CD4-positive, alpha-beta T cell treated with Interleukin-17A for 4 hours (primary cell): ENCODE data around the gene GRIK3.
"Not testable (repeated sequence)": the region's sequence is repeated elsewhere in the genome, so short reads cannot be mapped to it uniquely, and the experiment has no call there.

Experiments
- DNase-seq: peaks from one replicate; pipeline ENCODE4 v3.0.0-alpha.2; 2020; ENCODE audit warnings: mixed read lengths

The GRIK3 gene

GRCh38 chr1:36776256-36776655 lies 258.1 kb downstream of the GRIK3 start:
- DNase-seq, result no peak

- no peak for DNase-seq
Observed at GRCh38 chr1:36775716-36776115, 258.6 kb downstream of the GRIK3 start.

DNA sequence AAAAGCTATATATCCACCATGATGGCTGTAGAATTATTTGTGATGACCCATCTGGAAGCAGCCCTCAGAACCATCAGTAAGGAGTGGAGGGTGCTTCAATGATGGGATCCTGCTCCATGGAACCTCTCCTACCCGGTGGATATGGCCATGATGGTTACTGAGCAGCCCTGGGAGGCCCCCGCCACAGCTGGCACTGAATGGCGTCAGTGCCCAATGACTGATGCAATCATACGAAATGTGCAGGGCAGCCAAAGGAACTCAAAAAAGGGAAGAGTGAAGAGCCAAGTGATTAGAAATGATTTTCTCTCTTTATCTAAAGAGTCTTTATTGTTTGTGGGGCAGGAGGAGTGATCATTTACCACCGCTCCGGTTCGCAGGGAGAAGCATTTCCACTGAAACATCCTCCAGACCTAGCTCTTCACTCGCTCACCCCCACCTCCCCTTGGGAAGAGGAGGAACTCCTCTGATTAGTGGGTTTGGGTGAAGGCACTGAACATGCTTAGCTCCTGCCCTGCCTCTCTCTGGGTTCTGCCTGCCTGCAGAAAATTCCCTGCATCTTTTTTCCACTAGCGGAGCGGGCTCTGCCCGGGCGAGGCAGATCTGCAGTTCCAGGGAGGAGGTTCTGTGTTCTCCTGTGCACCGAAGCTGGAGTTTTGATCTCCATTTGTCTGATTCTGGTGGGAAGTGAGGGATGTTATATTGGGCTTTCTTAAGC lies 260.3 kb downstream of the GRIK3 start:
- DNase-seq, result no peak

- DNase-seq, result no peak
Observed at GRCh38 chr1:36772647-36773495, 261.4 kb downstream of the GRIK3 start.

GRCh38 chr1:36771660-36772284 lies 262.5 kb downstream of the GRIK3 start:
- DNase-seq, result no peak

- no peak for DNase-seq
Observed at GRCh38 chr1:36771240-36771639, 263.1 kb downstream of the GRIK3 start.

DNA sequence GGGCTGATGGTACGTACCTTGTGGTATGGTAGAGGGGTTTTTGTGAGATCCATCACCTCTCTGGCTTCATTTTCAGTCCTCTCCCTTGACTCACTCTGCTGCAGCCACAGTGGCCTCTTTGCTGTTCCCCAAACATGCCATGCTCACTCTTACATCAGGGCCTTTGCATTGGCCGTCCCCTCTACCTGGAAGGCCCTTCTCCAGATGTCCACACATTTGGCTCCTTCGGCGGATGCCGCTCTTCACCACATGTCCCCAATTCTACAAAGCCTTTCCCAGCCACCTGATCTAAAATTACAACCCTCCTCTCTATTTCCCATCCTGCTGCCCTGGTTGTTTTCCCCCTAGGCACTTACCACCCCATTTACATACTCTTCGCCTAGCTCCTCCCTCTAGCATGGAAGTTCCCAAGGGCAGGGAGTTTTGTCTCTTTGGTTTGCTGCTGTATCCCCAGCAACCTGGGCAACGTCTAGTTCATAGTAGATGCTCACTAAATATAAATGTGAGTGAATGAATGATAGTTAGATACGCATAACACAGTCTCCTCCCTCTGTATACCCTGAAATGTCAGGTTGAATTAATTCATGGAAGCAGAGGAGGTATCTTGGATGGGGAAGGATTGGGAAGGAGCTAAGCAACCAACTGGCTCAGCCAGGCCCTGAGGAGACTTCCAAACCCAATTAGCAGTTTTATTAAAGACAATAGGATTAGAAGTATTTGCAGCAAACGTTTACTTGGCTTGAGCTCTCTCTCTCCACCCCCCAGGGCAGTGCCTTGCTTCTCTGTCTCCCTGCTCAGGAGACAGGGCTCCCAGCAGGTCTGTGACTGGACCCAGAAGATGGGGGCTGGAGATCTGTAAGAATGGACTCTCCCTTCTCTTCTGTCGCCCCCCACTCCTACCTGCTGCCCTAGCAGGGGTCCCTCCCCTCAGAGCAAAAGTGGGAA lies 264.2 kb downstream of the GRIK3 start:
- DNase-seq, result no peak

DNA sequence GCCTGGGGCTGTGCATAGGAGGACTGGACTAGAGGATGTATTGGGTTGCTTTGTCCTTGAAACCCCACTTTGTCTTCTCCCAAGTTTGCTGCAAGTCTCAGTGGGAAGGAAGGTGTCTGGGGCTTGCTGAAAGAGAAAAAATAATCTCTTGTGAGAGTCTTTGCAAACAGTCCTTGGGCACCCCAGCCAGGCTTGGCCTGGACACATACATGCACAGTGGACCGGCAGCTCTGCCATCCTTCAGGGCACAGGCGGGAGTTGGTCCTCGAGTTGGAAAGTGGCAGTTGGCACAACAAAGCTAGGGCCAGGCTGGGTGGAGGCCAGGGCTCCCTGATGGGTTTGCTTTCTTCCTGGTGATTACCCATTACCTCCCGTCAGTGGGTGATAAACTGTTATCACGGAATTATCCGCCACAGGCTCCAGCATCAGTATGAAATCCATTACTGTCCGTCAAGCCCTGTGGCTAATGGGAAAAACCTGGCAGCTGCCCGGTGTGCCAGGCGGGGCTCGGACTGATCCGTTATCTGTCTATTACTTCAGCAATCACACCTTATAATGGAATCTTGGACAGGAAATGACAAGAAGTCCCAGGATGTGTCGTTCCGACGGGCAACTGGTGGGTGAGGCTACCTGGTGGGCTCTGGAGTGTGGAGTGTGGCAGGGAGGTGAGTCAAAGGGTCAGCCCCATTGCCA lies 265.7 kb downstream of the GRIK3 start:
- no peak for DNase-seq

DNA sequence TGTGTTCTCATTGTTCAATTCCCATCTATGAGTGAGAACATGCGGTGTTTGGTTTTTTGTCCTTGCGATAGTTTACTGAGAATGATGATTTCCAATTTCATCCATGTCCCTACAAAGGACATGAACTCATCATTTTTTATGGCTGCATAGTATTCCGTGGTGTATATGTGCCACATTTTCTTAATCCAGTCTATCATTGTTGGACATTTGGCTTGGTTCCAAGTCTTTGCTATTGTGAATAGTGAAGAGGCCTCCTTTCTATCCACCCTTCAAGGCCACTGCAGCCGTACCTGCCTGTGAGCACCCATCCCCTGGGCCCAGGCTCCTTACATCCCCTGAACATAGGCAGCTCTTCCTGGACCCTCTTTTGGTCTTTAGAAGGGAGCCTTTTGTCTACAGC lies 266.9 kb downstream of the GRIK3 start:
- not testable (repeated sequence) for DNase-seq

- DNase-seq, result no peak
Observed at GRCh38 chr1:36766481-36766880, 267.8 kb downstream of the GRIK3 start.

GRCh38 chr1:36765785-36766300 lies 268.5 kb downstream of the GRIK3 start:
- no peak for DNase-seq

DNA sequence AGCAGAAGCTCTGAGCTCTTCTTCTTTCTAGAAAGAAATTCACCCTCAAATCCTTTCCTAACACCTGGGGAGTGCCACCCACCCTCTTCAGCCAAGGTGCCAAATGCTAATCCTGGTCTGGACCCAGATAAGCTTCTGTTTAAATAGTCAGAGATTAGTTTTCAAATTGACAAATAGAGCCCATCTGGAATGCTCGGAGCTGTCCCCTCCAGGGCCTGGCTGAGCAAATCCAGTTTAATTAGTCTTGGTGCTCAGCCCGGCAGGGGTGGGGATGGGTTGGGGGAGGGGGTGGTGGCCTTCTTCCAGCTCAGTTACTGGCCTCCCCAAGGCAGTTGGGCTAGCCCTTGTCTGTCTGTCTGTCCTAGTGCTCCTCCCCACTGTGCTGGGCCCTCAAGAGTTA lies 269.5 kb downstream of the GRIK3 start:
- DNase-seq, result no peak

- DNase-seq, result no peak
Observed at GRCh38 chr1:36763771-36764170, 270.5 kb downstream of the GRIK3 start.

- DNase-seq, result no peak
Observed at GRCh38 chr1:36762174-36762573, 272.1 kb downstream of the GRIK3 start.

- DNase-seq, result no peak
Observed at GRCh38 chr1:36761113-36761512, 273.2 kb downstream of the GRIK3 start.

- DNase-seq, result no peak
Observed at GRCh38 chr1:36760081-36760480, 274.2 kb downstream of the GRIK3 start.

- no peak for DNase-seq
Observed at GRCh38 chr1:36759355-36759754, 275.0 kb downstream of the GRIK3 start.

DNA sequence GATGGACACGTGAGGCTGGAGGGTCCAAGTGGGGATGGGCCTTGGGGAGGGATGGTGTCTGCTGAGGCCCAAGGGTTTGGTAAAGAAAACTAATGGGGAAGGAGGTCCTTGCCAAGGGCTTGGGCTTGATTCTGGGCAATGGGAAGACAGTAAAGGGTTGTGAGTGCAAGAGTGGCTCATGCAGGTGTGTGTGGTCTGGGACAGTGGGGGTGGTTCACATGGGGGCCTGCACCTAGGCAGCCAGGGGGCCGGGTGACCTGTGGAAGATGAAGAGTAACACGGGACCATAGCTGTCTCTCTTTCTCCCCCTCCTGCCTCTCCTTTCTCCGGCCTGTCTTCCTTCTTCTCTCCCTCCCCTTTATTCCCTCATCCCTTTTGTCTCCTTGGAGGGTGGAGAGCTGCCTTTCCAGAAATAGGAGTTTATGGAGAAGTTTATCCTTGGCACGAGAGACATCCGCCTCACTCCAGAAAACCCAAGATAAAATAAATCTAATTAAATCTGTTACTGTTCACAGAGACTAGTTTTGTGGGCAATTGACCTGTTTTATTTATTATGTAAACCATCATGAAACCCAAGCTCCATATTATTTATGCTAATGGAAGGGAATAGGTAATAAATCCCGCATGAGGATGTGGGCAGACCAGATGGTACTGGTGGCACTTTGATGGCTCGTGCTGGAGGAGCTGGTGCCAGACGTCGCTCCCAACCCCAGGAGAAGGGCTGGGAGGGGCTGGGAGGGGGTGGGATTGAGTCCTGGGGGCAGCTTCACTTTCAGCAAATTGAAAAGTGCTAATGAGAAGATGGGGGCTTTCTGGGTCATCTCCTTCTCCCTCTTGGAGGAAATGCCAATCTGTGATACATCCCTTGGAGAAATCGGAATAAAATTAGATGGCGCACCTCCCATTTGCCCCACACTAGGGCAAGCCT lies 278.7 kb downstream of the GRIK3 start:
- no peak for DNase-seq

GRCh38 chr1:36754366-36754765 lies 279.9 kb downstream of the GRIK3 start:
- no peak for DNase-seq

GRCh38 chr1:36753451-36753850 lies 280.9 kb downstream of the GRIK3 start:
- no peak for DNase-seq
